ENCODE results near the gene ALG1. TPM values are rescaled to one million over a fixed set of nuclear protein-coding genes. Genes with fewer than 3 reads are reported as not detected.
"Not testable (repeated sequence)": the region's sequence is repeated elsewhere in the genome, so short reads cannot be mapped to it uniquely, and the experiment has no call there.

ALG1 gene
- polyA plus RNA-seq, 1 donor from 2014 or later: 13.9 TPM

- Histone ChIP-seq H3K9me3 (ENCODE audit: low read length) (no peaks in the 10 kb centered on the region), H3K4me2 (ENCODE audit: low read length) (no peak overlapping the region), H4K20me1 (ENCODE audit: insufficient read depth) (no peaks in the 10 kb centered on the region), H3K79me2 (replicated peaks; ENCODE audit: insufficient read depth, low read length) (no peaks in the 10 kb centered on the region), H3K27me3 (ENCODE audit: insufficient read depth, low read depth, low read length) (no peaks in the 10 kb centered on the region), H3K4me3 (ENCODE audit: low read length) (peak overlapping the region; percentile 73), H3K27ac (ENCODE audit: low read length) (peak overlapping the region; percentile 77), H3K9me2 (ENCODE audit: insufficient read depth, low read length) (no peaks in the 10 kb centered on the region), H3F3A (ENCODE audit: insufficient read depth, low read length, poor library complexity, severe bottlenecking) (no peaks in the 10 kb centered on the region), H3K9ac (ENCODE audit: low read length) (peak overlapping the region; percentile 74), H3K36me3 (ENCODE audit: insufficient read depth, low read length) (no peaks in the 10 kb centered on the region), H2AFZ (ENCODE audit: low read depth, low read length) (peak overlapping the region; percentile 10)
- no peak for TF ChIP-seq MXI1 (conservative IDR thresholded peaks at IDR 0.05; ENCODE audit: poor library complexity, severe bottlenecking)
These were observed 332 bp upstream of the ALG1 start for GRCh38 chr16:5071341-5071680.

- no peaks in the 10 kb centered on the region for H4K20me1 ChIP-seq (ENCODE audit: insufficient read depth)
- no peaks in the 10 kb centered on the region for H3K27me3 ChIP-seq (ENCODE audit: insufficient read depth, low read depth, low read length)
- peak overlapping the region; percentile 74 for H3K9ac ChIP-seq (ENCODE audit: low read length)
- TF ChIP-seq EP300 (conservative IDR thresholded peaks at IDR 0.05; ENCODE audit: poor library complexity, severe bottlenecking): no peak
- no peaks in the 10 kb centered on the region for H3F3A ChIP-seq (ENCODE audit: insufficient read depth, low read length, poor library complexity, severe bottlenecking)
- peak overlapping the region; percentile 73 for H3K4me3 ChIP-seq (ENCODE audit: low read length)
- no peaks in the 10 kb centered on the region for H3K9me3 ChIP-seq (ENCODE audit: low read length)
- peak overlapping the region; percentile 77 for H3K27ac ChIP-seq (ENCODE audit: low read length)
- peak overlapping the region; percentile 80 for H2AFZ ChIP-seq (ENCODE audit: low read depth, low read length)
- no peaks in the 10 kb centered on the region for H3K36me3 ChIP-seq (ENCODE audit: insufficient read depth, low read length)
- H3K9me2 ChIP-seq (ENCODE audit: insufficient read depth, low read length): no peaks in the 10 kb centered on the region
- H3K79me2 ChIP-seq (replicated peaks; ENCODE audit: insufficient read depth, low read length): no peaks in the 10 kb centered on the region
- peak overlapping the region; percentile 70 for H3K4me2 ChIP-seq (ENCODE audit: low read length)
These were observed 963 bp downstream of the ALG1 start for GRCh38 chr16:5072334-5073278.

GRCh38 chr16:5073279-5073629 is 1.6 kb downstream of the ALG1 start:
- Histone ChIP-seq H3K4me3 (ENCODE audit: low read length) (peak overlapping the region; percentile 73), H2AFZ (ENCODE audit: low read depth, low read length) (no peak overlapping the region), H3K36me3 (ENCODE audit: insufficient read depth, low read length) (no peaks in the 10 kb centered on the region), H3F3A (ENCODE audit: insufficient read depth, low read length, poor library complexity, severe bottlenecking) (no peaks in the 10 kb centered on the region), H4K20me1 (ENCODE audit: insufficient read depth) (no peaks in the 10 kb centered on the region), H3K9ac (ENCODE audit: low read length) (no peak overlapping the region), H3K9me2 (ENCODE audit: insufficient read depth, low read length) (no peaks in the 10 kb centered on the region), H3K27ac (ENCODE audit: low read length) (no peak overlapping the region), H3K9me3 (ENCODE audit: low read length) (no peaks in the 10 kb centered on the region), H3K4me2 (ENCODE audit: low read length) (no peak overlapping the region), H3K79me2 (replicated peaks; ENCODE audit: insufficient read depth, low read length) (no peaks in the 10 kb centered on the region), H3K27me3 (ENCODE audit: insufficient read depth, low read depth, low read length) (no peaks in the 10 kb centered on the region)
- TF ChIP-seq MXI1 (conservative IDR thresholded peaks at IDR 0.05; ENCODE audit: poor library complexity, severe bottlenecking) (no peak), POLR2AphosphoS5 (IDR thresholded peaks at IDR 0.05) (no peak), EZH2 (IDR thresholded peaks at IDR 0.05; ENCODE audit: borderline replicate concordance, insufficient read depth, low read length, poor library complexity, severe bottlenecking) (no peak), REST (IDR thresholded peaks at IDR 0.05; ENCODE audit: borderline replicate concordance) (no peak), RAD21 (conservative IDR thresholded peaks at IDR 0.05) (no peak), SMC3 (conservative IDR thresholded peaks at IDR 0.05; ENCODE audit: poor library complexity) (no peak), CTCF (IDR thresholded peaks at IDR 0.05; ENCODE audit: poor library complexity, severe bottlenecking) (no peak), TAF1 (IDR thresholded peaks at IDR 0.05; ENCODE audit: low read depth) (no peak), EP300 (conservative IDR thresholded peaks at IDR 0.05; ENCODE audit: poor library complexity, severe bottlenecking) (no peak)

GRCh38 chr16:5073771-5074170 is 2.1 kb downstream of the ALG1 start:
- H3K27ac ChIP-seq (ENCODE audit: low read length); H3K9me2 ChIP-seq (ENCODE audit: insufficient read depth, low read length); H3F3A ChIP-seq (ENCODE audit: insufficient read depth, low read length, poor library complexity, severe bottlenecking); H2AFZ ChIP-seq (ENCODE audit: low read depth, low read length); H3K36me3 ChIP-seq (ENCODE audit: insufficient read depth, low read length); H3K4me3 ChIP-seq (ENCODE audit: low read length); H4K20me1 ChIP-seq (ENCODE audit: insufficient read depth); H3K9me3 ChIP-seq (ENCODE audit: low read length); H3K9ac ChIP-seq (ENCODE audit: low read length); H3K79me2 ChIP-seq (replicated peaks; ENCODE audit: insufficient read depth, low read length); H3K27me3 ChIP-seq (ENCODE audit: insufficient read depth, low read depth, low read length); H3K4me2 ChIP-seq (ENCODE audit: low read length): not testable (repeated sequence)

Measured in neural cell (in vitro differentiated cells).